OCI-LY7 (cell line): Measurements from ENCODE around the gene CEP83. TPM values are rescaled to one million over a fixed set of nuclear protein-coding genes. Genes with fewer than 3 reads are reported as not detected.

ENCODE experiments used
- BruUV-seq: library from RNA; stranded (reverse); fragments of 400-500 nt; replicated peaks from 2 replicates; lab custom pipeline; 2021; lab: Mats Ljungman, UMichigan
- CTCF ChIA-PET: fragments of 300-600 bp; sonication (Branson Sonifier 250); formaldehyde crosslinking; loops from one replicate; lab custom pipeline; 2022; ENCODE audit warnings: antibody characterized with exemption; ENCODE audit not compliant: unreplicated experiment; lab: Charles Lee
- POLR2A ChIA-PET: fragments of 300-600 bp; sonication (Branson Sonifier 250); formaldehyde crosslinking; loops from one replicate; lab custom pipeline; 2022; ENCODE audit warnings: antibody characterized with exemption; lab: Charles Lee
- DNase-seq: peaks from one replicate; pipeline ENCODE4 v3.0.0-alpha.2; 2015; ENCODE audit warnings: low spot score
- H2AFZ ChIP-seq: fragments of 200-600 bp; sonication (generic), shearing (Covaris generic); 2 replicates; pipeline ENCODE4 v1.6.1; 2014; ENCODE audit warnings: mild to moderate bottlenecking, antibody characterized with exemption, low read length, moderate library complexity
- H3K27ac ChIP-seq: fragments of 200-600 bp; sonication (generic); 2 replicates; pipeline ENCODE4 v1.5.1; 2014; ENCODE audit warnings: mixed run types, low read depth, mild to moderate bottlenecking, moderate library complexity, low read length, inconsistent platforms; ENCODE audit not compliant: poor library complexity, severe bottlenecking
- H3K36me3 ChIP-seq: fragments of 200-600 bp; sonication (generic); 2 replicates; pipeline ENCODE4 v1.6.1; 2014; ENCODE audit warnings: mild to moderate bottlenecking, antibody characterized with exemption, low read length, moderate library complexity, mixed read lengths; ENCODE audit not compliant: insufficient read depth
- H3K4me1 ChIP-seq: fragments of 200-600 bp; sonication (generic); 2 replicates; pipeline ENCODE4 v1.5.1; 2014; ENCODE audit warnings: mild to moderate bottlenecking, low read length; ENCODE audit not compliant: insufficient read depth, poor library complexity, severe bottlenecking
- H3K4me2 ChIP-seq: fragments of 200-600 bp; sonication (generic); 2 replicates; pipeline ENCODE4 v1.6.1; 2014; ENCODE audit warnings: mild to moderate bottlenecking, low read length
- H3K4me3 ChIP-seq: fragments of 200-600 bp; sonication (generic); 2 replicates; pipeline ENCODE4 v1.5.1; 2014; ENCODE audit warnings: mild to moderate bottlenecking, low read depth, low read length; ENCODE audit not compliant: poor library complexity, severe bottlenecking
- H3K79me2 ChIP-seq: fragments of 200-600 bp; sonication (generic); 2 replicates; pipeline ENCODE4 v1.6.1; 2016; ENCODE audit warnings: low read depth, mild to moderate bottlenecking, low read length, moderate library complexity, mixed read lengths; ENCODE audit not compliant: insufficient read depth
- H3K9me2 ChIP-seq: fragments of 200-600 bp; sonication (generic); 2 replicates; pipeline ENCODE4 v1.6.1; 2016; ENCODE audit warnings: mild to moderate bottlenecking, low read length, mixed read lengths; ENCODE audit not compliant: insufficient read depth
- H3K9me3 ChIP-seq: fragments of 200-600 bp; sonication (generic); 2 replicates; pipeline ENCODE4 v1.6.1; 2014; ENCODE audit warnings: mild to moderate bottlenecking, mixed run types, low read length, mixed read lengths
- H4K20me1 ChIP-seq: fragments of 200-600 bp; sonication (generic); 2 replicates; pipeline ENCODE4 v1.6.1; 2014; ENCODE audit warnings: mild to moderate bottlenecking, antibody characterized with exemption, low read length, moderate library complexity, mixed read lengths; ENCODE audit not compliant: insufficient read depth
- CTCF ChIP-seq: fragments of 200-600 bp; sonication (generic); conservative IDR thresholded peaks from 2 replicates; pipeline ENCODE4 v1.5.1; 2014; ENCODE audit warnings: mild to moderate bottlenecking, antibody characterized with exemption, low read length, moderate library complexity, mixed read lengths
- EZH2phosphoT487 ChIP-seq: fragments of 200-600 bp; sonication (generic); IDR thresholded peaks from 2 replicates; pipeline ENCODE4 v1.6.1; 2018; ENCODE audit warnings: low read depth, borderline replicate concordance, mild to moderate bottlenecking, mixed run types, antibody characterized with exemption, low read length, moderate library complexity, mixed read lengths
- intact Hi-C: fragments of 100-400 bp; cut with micrococcal nuclease; formaldehyde crosslinking; loops from one replicate; pipeline ENCODE4 v1.10.0; 2022; ENCODE audit not compliant: unreplicated experiment
- total RNA-seq, 2 experiments: library from RNA; depleted of rRNA in 1 of 2; stranded (reverse); fragments of >200 nt in 1 of 2; shearing (Covaris generic) in 1 of 2; gene quantifications; 2 replicates each; pipeline ENCODE4 v1.2.3, GENCODE V29; 2014 to 2022

The CEP83 gene
- total RNA-seq, 2 experiments from 2014 or later: 29.7 to 35.2 TPM

DNA sequence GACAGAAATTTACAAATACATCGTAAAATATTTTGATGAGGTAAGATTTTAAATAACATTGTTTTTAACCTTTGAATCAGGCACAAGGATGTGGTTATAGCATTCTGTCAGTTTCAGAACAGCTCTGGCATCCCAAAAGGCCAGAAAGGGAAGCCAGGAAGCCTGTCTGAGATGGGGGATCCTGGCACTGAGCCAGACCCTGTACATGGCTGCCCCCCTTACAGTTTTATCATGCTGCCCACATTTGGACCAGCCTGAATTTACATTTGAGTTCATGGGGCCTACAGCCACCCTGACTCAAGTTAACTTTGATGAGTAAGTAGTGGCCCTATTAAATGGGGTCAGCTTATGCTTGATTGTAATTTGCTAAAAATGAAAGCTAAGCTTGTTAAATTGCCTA is 155.7 kb downstream of the CEP83 start:
- H4K20me1 ChIP-seq: no peaks in the 10 kb centered on the region
- H3K36me3 ChIP-seq: peaks cover 72% of the 10 kb centered on the region
- H3K27ac ChIP-seq: no peak overlapping the region
- ChIA-PET CTCF (interaction anchor here (0.6 to 0.7 kb wide), 2 partner anchors 9 to 203 kb away, joined by 3 to 4 read pairs; no protein-coding TSS in a partner anchor), POLR2A (no interaction called here)
- H3K4me1 ChIP-seq: peaks cover 5% of the 10 kb centered on the region
- intact Hi-C loops: no loop called here
- no peak overlapping the region for H2AFZ ChIP-seq
- H3K4me2 ChIP-seq: no peak overlapping the region
- no peaks in the 10 kb centered on the region for H3K9me3 ChIP-seq
- no peak overlapping the region for H3K4me3 ChIP-seq
- no peak for DNase-seq
- BruUV-seq: no TSS peak
- H3K9me2 ChIP-seq: no peaks in the 10 kb centered on the region
- no peak for TF ChIP-seq EZH2phosphoT487
- TF ChIP-seq CTCF: no peak
- H3K79me2 ChIP-seq: no peaks in the 10 kb centered on the region

DNA sequence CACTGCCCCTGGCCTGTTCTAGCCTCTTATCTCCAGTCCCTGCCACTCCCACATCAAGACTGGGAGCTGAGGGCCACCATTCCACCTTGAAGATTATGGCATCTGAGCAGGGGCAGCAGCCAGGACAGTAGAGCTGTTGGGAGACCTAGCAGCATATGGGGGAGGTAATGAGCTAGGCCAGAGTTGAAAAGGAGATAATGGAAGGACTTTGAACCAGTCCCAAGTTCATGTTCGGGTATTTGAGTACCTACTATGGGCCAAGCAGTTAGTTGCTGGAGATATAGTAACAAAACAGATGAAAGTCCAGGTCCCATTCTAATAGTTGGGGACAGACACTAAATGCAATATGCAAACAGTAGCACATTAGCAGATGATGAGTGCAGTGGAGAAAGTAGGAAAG is 159.8 kb downstream of the CEP83 start:
- ChIA-PET CTCF (no interaction called here), POLR2A (interaction anchor here (0.7 kb wide), 1 partner anchor 65 kb away, joined by 3 read pairs; no protein-coding TSS in a partner anchor)
- Histone ChIP-seq H4K20me1 (no peaks in the 10 kb centered on the region), H3K27ac (no peak overlapping the region), H3K4me3 (no peak overlapping the region), H3K9me3 (no peaks in the 10 kb centered on the region), H3K79me2 (no peaks in the 10 kb centered on the region), H3K4me2 (no peak overlapping the region), H2AFZ (no peak overlapping the region), H3K36me3 (peaks cover 40% of the 10 kb centered on the region), H3K4me1 (no peaks in the 10 kb centered on the region), H3K9me2 (no peaks in the 10 kb centered on the region)
- no peak for TF ChIP-seq EZH2phosphoT487
- TF ChIP-seq CTCF: no peak
- no peak for DNase-seq
- no TSS peak for BruUV-seq
- intact Hi-C loops: no loop called here

DNA sequence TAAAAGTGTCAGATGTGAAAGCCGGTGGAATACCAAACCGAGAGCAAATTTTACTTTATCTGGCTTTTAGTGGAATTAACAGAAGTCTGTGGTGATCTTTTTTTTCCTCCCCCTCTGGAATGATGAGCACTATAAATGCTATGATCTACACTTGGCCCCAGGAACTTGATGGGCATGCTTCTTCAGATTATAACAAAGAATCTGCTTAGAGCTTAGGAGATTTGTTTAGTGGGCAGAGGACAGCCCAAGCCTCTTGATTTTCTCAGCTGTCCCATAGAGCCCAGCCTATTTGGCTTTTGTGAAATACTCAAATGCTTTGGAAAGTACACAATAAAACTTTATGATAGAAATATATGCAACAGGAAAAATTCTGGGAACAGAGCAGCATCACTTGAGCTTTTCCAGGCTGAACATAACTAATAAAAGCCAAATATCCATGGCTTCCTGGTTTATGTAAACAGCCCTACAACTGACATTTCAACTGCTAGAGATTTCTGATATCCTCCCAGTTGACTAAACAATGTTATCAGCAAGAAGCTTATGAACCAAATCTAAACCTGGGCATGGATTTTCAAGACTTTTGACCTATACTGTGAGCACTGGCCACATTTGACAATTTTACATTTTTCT is 161.7 kb downstream of the CEP83 start:
- H3K27ac ChIP-seq: no peak overlapping the region
- BruUV-seq: no TSS peak

More for the DNA sequence above, 161.7 kb downstream of the CEP83 start:
- TF ChIP-seq EZH2phosphoT487 (no peak), CTCF (no peak)
- H3K9me3 ChIP-seq: no peaks in the 10 kb centered on the region
- DNase-seq: no peak
- ChIA-PET CTCF (no interaction called here), POLR2A (interaction anchor here (0.6 kb wide), 1 partner anchor 9 kb away, joined by 3 read pairs; no protein-coding TSS in a partner anchor)
- no peak overlapping the region for H2AFZ ChIP-seq
- H3K4me2 ChIP-seq: no peak overlapping the region
- H4K20me1 ChIP-seq: no peaks in the 10 kb centered on the region
- H3K36me3 ChIP-seq: peaks cover 22% of the 10 kb centered on the region
- H3K9me2 ChIP-seq: no peaks in the 10 kb centered on the region
- no peaks in the 10 kb centered on the region for H3K79me2 ChIP-seq
- intact Hi-C loops: no loop called here
- no peak overlapping the region for H3K4me3 ChIP-seq
- H3K4me1 ChIP-seq: no peaks in the 10 kb centered on the region
